ENCODE measurements around the gene TMEM171.

The TMEM171 gene

GRCh38 chr5:73122875-73123810 is 2.8 kb downstream of the TMEM171 start:
- no peak for DNase-seq

DNA sequence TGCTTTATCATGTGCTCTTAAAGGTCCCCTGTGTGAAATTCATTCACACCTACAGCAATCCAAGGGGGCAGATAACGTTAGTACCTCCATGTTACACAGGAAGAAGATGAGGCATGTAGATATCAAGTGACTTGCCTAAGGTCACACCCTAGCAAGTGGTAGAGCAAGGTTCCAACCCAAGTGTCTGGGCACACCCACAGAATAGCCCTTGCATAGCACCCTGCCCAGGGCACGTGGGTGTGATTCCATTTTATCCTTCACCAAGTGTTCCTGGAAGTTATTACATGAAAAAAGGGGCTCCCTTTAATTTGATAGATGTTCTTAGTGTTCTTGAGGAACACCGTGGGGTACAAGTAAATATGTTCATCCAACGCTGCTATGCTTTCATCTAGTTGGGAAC is 4.9 kb downstream of the TMEM171 start:
- no peak for DNase-seq

GRCh38 chr5:73126381-73126780 is 6.0 kb downstream of the TMEM171 start:
- no peak for DNase-seq

GRCh38 chr5:73126957-73127356 is 6.6 kb downstream of the TMEM171 start:
- no peak for DNase-seq

DNA sequence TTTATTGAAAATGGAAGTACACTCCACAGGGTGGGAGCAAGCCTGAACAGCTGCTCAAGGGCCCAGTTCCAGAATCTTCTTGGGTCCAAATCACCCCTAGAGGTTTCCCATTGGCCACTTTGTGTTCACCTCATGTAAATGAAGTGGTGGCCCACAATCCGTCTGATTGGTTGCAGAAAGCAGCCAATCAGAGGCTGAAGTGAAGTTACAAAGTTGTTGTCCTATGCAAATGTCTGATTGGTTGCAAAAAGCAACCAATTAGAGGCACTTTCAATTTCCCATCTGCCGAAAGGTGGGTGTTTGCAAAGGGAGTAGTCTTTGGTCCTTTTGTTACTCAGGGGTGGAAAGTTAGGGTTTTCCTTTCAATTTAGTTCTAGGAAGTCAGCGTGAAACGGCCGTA is 8.8 kb downstream of the TMEM171 start:
- DNase-seq: no peak

GRCh38 chr5:73130811-73131210 is 10.4 kb downstream of the TMEM171 start:
- DNase-seq: no peak

DNA sequence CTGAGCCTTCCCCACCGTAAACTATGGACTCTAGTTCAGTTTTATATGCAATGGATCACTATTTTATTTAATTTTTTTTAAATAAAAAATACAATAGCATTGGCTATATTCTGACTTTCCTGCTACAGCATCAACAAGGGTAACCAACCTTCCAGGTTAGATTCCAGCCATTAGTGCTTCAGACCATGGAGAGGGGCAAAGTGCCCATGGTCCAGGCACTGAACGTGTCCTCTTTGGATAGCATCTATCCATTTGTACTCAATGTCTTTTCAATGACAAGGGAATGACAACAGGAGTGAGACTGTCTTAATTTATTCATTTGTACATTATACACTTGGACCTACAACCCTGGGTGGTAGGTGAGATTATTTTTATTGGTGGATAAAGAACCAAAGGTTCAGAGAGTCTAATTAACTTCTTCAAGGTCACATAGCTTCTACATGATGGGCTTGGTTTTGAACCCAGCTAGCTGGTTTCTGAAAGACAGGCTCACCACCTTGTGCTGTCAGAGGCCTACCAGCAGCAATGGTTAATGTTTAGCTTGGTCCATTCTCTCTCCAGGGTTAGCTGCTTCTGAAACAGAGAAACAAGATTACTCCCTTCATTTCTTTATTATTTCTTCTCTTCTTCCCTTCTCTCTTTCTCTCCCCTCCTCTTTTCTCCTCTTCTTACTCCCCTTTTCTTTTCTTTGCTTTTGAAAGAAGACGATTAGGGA is 11.5 kb downstream of the TMEM171 start:
- DNase-seq: no peak

GRCh38 chr5:73132759-73133158 is 12.4 kb downstream of the TMEM171 start:
- DNase-seq: no peak

- no peak for DNase-seq
Observed at GRCh38 chr5:73135021-73135420, 14.6 kb downstream of the TMEM171 start.

- no peak for DNase-seq
Observed at GRCh38 chr5:73135429-73136054, 15.2 kb downstream of the TMEM171 start.

DNA sequence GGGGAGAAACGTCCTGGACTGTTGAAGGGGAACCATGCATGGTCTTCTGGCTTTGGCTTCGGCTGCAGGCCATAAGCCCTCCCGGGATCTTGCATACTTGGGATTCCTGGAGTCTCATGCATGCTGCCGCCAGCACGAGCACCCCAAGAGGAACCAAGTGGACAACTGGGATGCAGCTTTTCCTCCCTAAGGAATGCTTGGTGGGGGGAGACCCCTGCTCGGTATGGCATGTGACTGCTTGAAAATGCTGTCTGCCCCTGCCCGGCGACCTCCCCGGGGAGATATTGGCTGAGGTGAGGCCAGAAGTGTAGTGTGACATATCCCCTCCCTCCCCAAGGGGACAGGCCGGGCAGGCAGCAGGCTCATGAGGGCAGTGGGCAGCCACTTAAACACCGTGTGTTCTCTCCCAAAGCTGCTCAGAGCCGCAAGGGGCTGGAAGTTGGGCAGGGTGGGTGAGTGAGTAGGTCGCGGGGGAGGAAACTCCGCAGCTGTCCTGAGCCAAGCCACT is 15.7 kb downstream of the TMEM171 start:
- no peak for DNase-seq

GRCh38 chr5:73137563-73138530 is 17.5 kb downstream of the TMEM171 start:
- DNase-seq: no peak

DNA sequence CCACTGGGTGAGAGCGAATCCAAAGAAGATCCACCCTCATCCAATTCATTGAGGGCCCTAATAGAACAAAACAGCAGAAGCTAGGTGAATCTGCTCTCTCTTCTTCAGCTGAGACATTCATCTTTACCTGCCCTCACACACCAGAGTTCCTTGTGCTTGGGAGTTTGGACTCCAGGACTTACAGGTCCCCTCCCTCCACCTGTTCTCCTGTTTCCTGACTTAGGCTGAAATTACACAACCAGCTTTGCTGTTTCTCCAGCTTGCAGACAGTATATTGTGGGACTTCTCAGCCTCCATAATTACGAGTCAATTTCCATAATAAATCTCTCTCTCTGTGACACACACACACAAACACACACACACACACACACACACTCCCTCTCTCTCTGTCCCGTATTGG is 19.1 kb downstream of the TMEM171 start:
- DNase-seq: no peak

- no peak for DNase-seq
Observed at GRCh38 chr5:73140801-73141200, 20.4 kb downstream of the TMEM171 start.

DNA sequence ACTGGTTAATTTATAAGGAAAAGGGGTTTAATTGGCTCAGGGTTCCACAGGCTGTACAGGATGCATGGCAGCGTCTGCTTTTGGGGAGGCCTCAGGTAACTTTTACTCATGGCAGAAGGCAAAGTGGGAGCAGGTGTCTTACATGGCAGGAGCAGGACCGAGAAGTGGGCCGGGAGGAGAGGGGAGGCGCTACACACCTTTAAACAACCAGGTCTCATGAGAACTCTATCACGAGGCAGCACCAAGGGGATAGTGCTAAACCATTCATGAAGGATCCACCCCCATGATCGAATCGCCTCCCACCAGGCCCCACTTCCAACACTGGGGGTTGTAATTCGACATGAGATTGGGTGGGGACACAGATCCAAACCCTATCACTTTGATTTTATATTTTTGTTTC is 21.7 kb downstream of the TMEM171 start:
- DNase-seq: no peak

DNA sequence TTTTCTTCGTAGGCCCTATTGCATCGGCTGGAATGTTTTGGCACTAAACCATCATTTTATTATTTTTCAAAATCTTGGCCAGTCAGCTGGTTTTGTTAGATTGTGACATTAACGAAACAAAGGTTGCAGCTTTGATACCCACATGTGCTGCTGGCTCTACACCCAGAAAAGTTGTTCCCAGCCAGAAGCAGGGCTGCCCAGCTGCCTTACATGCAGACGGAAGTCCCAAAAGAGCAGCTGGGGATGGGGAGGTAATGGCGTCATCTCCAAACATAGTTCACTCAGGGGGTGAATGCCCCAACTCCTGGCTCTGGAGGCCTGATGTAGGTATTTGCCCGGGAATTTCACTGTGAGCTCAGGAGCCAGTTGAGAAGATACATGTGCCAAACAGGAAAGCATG is 23.3 kb downstream of the TMEM171 start:
- no peak for DNase-seq

GRCh38 chr5:73149540-73149939 is 29.2 kb downstream of the TMEM171 start:
- no peak for DNase-seq

GRCh38 chr5:73150876-73151275 is 30.5 kb downstream of the TMEM171 start:
- no peak for DNase-seq

- DNase-seq: no peak
Observed at GRCh38 chr5:73151766-73152410, 31.5 kb downstream of the TMEM171 start.

DNA sequence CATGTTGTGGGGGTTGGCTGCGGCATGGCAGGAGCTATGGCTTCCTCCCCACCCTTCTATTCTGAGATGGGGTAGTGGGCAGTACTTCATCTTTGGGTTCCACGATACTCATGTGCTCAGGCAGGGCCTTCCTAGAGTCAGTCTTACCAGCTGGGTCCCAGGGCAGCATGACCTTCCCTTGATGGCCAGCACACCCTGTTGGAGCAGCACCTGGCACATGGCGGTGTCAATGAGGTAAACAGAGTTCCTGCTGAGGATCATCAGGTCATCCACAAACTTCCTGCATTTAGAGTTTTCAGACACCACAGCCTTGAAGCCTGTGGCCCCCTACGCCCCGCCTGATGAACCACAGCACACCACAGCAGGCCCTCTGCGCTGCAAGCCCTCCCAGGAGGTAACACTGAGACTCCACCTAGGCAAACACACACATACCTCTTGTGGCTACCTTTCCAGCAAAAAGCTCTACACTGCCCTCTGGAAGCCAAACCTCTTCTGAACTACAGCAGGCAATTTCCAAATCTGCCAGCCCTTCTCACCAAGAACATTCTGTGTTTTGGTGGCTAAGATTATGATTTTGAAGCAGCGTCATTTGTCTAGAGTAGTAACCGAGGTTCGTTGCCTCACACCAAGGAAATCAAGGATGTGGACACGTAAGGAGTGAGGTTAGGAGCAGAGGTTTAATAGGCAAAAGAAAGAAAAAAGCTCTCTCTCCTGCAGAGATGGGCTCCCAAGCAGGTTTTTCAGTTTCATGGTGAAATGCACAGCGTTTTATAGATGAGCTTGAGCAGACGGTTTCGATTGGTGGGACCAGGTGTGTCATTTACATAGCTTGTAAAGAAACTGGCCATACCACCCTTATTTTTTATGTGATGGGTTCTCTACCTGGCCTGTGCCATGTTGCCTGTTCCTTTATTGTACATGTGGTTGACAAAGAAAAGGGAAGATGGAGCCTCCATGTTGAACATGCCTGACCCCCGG is 32.3 kb downstream of the TMEM171 start:
- DNase-seq: no peak

Measured in stimulated activated CD4-positive, alpha-beta T cell treated with anti-CD3 and anti-CD28 coated beads, Interleukin-4, amount 100 ng/mL, for 1 hour (primary cell).